A673 (cell line): ENCODE data around the gene RAX2. TPM values are rescaled to one million over a fixed set of nuclear protein-coding genes. Genes with fewer than 3 reads are reported as not detected.

ENCODE experiments used
- BruUV-seq: library from RNA; stranded (reverse); fragments of 400-500 nt; replicated peaks from 2 replicates; lab custom pipeline; 2021; lab: Mats Ljungman, UMichigan
- CTCF ChIA-PET: fragments of 300-600 bp; sonication (Branson Sonifier 250); formaldehyde crosslinking; loops from one replicate; lab custom pipeline; 2022; ENCODE audit warnings: antibody characterized with exemption; lab: Charles Lee
- POLR2A ChIA-PET: fragments of 300-600 bp; sonication (Branson Sonifier 250); formaldehyde crosslinking; loops from one replicate; lab custom pipeline; 2022; ENCODE audit warnings: antibody characterized with exemption; ENCODE audit not compliant: low non-redundant PET; lab: Charles Lee
- DNase-seq: peaks from one replicate; pipeline ENCODE4 v3.0.0-alpha.2; 2015; ENCODE audit warnings: low spot score
- H3K27ac ChIP-seq: fragments of 200-600 bp; sonication (generic); 2 replicates; pipeline ENCODE4 v1.5.1; 2016; ENCODE audit warnings: mixed run types, low read depth, mild to moderate bottlenecking, mixed read lengths, antibody characterized with exemption, low read length; ENCODE audit not compliant: poor library complexity, severe bottlenecking
- H3K27me3 ChIP-seq: fragments of 200-600 bp; sonication (generic); replicated peaks from 2 replicates; pipeline ENCODE4 v1.6.1; 2017; ENCODE audit warnings: mixed run types, low read depth, mild to moderate bottlenecking, mixed read lengths, antibody characterized with exemption, low read length; ENCODE audit not compliant: insufficient read depth, poor library complexity
- H3K36me3 ChIP-seq: fragments of 200-600 bp; sonication (generic); 2 replicates; pipeline ENCODE4 v1.6.1; 2016; ENCODE audit warnings: mixed run types, mild to moderate bottlenecking, mixed read lengths, antibody characterized with exemption, low read length; ENCODE audit not compliant: insufficient read depth, poor library complexity, severe bottlenecking
- H3K4me1 ChIP-seq: fragments of 200-600 bp; sonication (generic); 2 replicates; pipeline ENCODE4 v1.6.1; 2017; ENCODE audit warnings: mixed run types, mild to moderate bottlenecking, mixed read lengths, antibody characterized with exemption, low read length; ENCODE audit not compliant: insufficient read depth, poor library complexity, severe bottlenecking
- H3K4me3 ChIP-seq: fragments of 200-600 bp; sonication (generic); 2 replicates; pipeline ENCODE4 v1.5.1; 2016; ENCODE audit warnings: low read depth, mixed run types, mild to moderate bottlenecking, mixed read lengths, low read length; ENCODE audit not compliant: poor library complexity, severe bottlenecking
- H3K9me3 ChIP-seq: fragments of 200-600 bp; sonication (generic); 2 replicates; pipeline ENCODE4 v1.6.1; 2016; ENCODE audit warnings: mixed run types, low read depth, mild to moderate bottlenecking, mixed read lengths, antibody characterized with exemption, low read length; ENCODE audit not compliant: poor library complexity, severe bottlenecking
- EZH2 ChIP-seq: fragments of 200-600 bp; sonication (generic); IDR thresholded peaks from 2 replicates; pipeline ENCODE4 v1.6.1; 2017; ENCODE audit warnings: borderline replicate concordance, low read depth, mild to moderate bottlenecking, mixed read lengths, antibody characterized with exemption, low read length; ENCODE audit not compliant: poor library complexity, severe bottlenecking
- intact Hi-C: fragments of 100-400 bp; cut with micrococcal nuclease; formaldehyde crosslinking; loops from one replicate; pipeline ENCODE4 v1.10.0; 2022; ENCODE audit not compliant: unreplicated experiment
- total RNA-seq: library from RNA; stranded (reverse); gene quantifications from 2 replicates; pipeline ENCODE4 v1.2.3, GENCODE V29; 2021
- TF ChIP-seq, protein P1 (sequence below): fragments of 300-800, 200-600 bp; sonication (generic); conservative IDR thresholded peaks from 2 replicates; pipeline ENCODE4 v1.5.1; 2017; ENCODE audit warnings: low read depth, mild to moderate bottlenecking, antibody characterized with exemption, low read length, moderate library complexity, mixed read lengths

RAX2 gene
- total RNA-seq, 1 experiment from 2014 or later = not detected

DNA sequence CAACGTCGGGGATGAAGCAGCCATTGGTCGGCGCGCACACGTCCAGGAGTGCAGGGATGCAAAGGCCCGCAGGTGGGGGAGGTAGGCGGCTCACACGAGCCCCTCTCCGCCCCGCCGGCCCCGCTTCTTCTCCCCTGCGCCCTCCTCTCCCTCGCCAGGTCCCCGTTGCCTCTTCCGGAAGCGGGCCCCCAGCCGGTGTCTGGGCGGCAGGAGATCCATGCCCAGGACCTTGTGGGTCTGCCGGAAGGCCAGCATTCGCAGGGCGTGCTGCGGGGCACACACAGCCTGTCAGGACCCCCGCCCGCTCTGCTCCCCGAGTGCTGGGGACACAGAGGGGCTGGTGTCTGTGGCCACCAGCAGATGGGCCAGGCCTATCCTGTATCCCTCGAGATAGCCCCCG lies 33.8 kb upstream of the RAX2 start:
- Histone ChIP-seq H3K36me3 (no peaks in the 10 kb centered on the region), H3K9me3 (no peaks in the 10 kb centered on the region), H3K4me1 (peaks cover 6% of the 10 kb centered on the region), H3K4me3 (no peak overlapping the region), H3K27ac (no peak overlapping the region), H3K27me3 (peaks cover 12% of the 10 kb centered on the region)
- intact Hi-C loops = no loop called here
- no peak for DNase-seq
- TF ChIP-seq, protein P1, sequence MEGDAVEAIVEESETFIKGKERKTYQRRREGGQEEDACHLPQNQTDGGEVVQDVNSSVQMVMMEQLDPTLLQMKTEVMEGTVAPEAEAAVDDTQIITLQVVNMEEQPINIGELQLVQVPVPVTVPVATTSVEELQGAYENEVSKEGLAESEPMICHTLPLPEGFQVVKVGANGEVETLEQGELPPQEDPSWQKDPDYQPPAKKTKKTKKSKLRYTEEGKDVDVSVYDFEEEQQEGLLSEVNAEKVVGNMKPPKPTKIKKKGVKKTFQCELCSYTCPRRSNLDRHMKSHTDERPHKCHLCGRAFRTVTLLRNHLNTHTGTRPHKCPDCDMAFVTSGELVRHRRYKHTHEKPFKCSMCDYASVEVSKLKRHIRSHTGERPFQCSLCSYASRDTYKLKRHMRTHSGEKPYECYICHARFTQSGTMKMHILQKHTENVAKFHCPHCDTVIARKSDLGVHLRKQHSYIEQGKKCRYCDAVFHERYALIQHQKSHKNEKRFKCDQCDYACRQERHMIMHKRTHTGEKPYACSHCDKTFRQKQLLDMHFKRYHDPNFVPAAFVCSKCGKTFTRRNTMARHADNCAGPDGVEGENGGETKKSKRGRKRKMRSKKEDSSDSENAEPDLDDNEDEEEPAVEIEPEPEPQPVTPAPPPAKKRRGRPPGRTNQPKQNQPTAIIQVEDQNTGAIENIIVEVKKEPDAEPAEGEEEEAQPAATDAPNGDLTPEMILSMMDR = no peak
- no peak for TF ChIP-seq EZH2
- POLR2A ChIA-PET = no interaction called here
- BruUV-seq = no TSS peak
- CTCF ChIA-PET = no interaction called here

DNA sequence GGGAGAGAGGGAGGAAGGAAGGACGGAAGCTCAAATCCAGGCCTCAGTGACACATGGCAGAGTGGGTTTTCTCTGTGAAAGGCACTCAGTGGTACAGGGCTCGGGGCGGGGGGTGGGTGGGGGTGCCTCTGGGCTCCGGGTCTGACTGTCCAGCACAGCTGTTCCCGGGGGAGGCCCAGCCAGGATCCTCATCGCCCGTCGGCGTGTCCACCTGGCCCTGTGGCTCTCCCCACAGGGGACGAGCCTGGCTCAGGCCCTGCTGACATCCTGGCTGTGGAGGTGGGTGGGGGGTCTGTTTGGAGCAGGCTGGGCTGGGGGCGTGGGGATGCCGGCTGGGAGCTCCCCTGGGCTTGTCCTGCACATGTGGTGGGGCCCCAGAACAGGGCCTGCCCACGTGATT lies 32.4 kb upstream of the RAX2 start:
- H3K4me1 ChIP-seq = peaks cover 6% of the 10 kb centered on the region

DNA sequence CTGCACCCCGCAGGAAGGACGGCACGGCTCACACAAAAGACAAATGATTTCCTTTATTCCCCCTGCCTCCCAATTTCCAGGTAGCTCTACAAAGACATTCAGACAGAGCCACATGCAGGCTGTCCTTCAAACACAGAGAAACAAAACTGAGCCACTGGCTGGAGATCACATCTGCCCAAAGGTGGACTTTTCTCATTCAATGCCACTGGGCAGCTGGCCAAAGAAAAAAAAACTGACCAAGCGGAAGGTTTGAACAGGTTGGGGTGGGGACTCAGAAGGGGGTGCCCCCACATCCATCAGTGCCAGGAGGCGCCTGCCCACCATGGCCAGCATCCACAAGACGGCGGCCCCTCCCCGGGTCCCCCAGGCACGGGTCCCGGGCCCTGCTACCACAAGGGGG lies 32.0 kb upstream of the RAX2 start:
- H3K4me1 ChIP-seq = peaks cover 6% of the 10 kb centered on the region
- DNase-seq = no peak
- TF ChIP-seq EZH2 = no peak
- TF ChIP-seq, protein P1 = no peak
- POLR2A ChIA-PET = no interaction called here
- H3K4me3 ChIP-seq = no peak overlapping the region
- BruUV-seq = no TSS peak
- H3K27me3 ChIP-seq = peaks cover 18% of the 10 kb centered on the region
- H3K9me3 ChIP-seq = no peaks in the 10 kb centered on the region
- CTCF ChIA-PET = interaction anchor here (0.7 kb wide), 1 partner anchor 43 kb away, joined by 3 read pairs; the partner anchor contains the start of gene APBA3
- no peaks in the 10 kb centered on the region for H3K36me3 ChIP-seq
- intact Hi-C loops = no loop called here
- H3K27ac ChIP-seq = no peak overlapping the region

More for the DNA sequence above, 32.4 kb upstream of the RAX2 start:
- POLR2A ChIA-PET = no interaction called here
- DNase-seq = no peak
- no peak for TF ChIP-seq EZH2
- TF ChIP-seq, protein P1 = no peak
- no peak overlapping the region for H3K4me3 ChIP-seq
- CTCF ChIA-PET = interaction anchor here (0.5 to 0.7 kb wide), 2 partner anchors 43 to 212 kb away, joined by 3 read pairs; partner anchors contain the start of gene APBA3
- peaks cover 18% of the 10 kb centered on the region for H3K27me3 ChIP-seq
- no peaks in the 10 kb centered on the region for H3K9me3 ChIP-seq
- intact Hi-C loops = no loop called here
- no peak overlapping the region for H3K27ac ChIP-seq
- BruUV-seq = no TSS peak
- no peaks in the 10 kb centered on the region for H3K36me3 ChIP-seq
